Stimulated activated CD4-positive, alpha-beta T cell treated with anti-CD3 and anti-CD28 coated beads, Interleukin-12 subunit alpha, Interleukin-12 subunit beta, amount 100 ng/mL, for 24 hours (primary cell): ENCODE measurements around the gene ZNF496.
"Not testable (repeated sequence)": the region's sequence is repeated elsewhere in the genome, so short reads cannot be mapped to it uniquely, and the experiment has no call there.

Experiments
- DNase-seq, 2 experiments: peaks; one replicate each; pipeline ENCODE4 v3.0.0-alpha.2; 2020; ENCODE audit warnings: low read depth in 2 of 2

ZNF496 gene

DNA sequence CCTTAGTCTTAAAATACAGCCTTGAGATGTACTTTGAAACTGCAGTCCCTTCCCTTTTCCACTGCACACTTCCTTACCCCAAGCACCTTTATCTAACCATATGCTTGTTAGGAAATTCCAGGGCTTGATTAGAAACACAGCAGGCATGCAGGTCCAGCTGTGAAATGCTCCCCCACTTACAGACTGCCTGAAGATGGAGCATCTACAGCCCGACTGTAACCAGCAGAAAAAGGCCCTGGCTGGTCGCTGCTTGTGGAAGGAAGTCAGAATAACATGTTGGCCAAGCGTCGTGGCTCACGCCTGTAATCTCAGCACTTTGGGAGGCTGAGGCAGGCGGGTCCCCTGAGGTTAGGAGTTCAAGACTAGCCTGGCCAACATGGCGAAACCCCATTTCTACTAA is 38.6 kb downstream of the ZNF496 start:
- DNase-seq: no peak

GRCh38 chr1:247291833-247292561 is 39.7 kb downstream of the ZNF496 start:
- DNase-seq: no peak

DNA sequence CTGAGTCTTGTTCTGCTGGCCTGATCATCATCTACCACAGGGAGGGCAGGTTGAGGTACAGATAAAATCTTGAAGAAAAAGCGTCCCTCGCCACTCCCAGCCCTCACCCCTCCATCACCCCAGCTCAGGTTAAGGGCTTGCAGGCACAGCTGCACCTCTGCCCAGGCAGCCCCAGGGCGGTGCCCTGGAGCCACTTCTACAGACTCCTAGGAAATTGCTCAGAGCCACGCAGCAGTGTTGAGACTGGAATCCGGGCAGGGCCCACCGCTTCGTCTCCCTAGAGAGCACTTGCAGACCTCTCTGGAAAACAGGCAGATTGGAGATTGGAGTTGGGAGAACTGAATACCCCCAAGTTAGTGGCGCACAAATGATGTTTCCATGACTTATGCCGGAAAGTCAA is 40.5 kb downstream of the ZNF496 start:
- DNase-seq: no peak

- no peak for DNase-seq
Measured at GRCh38 chr1:247290576-247290975, 41.1 kb downstream of the ZNF496 start.

GRCh38 chr1:247289274-247289892 is 42.3 kb downstream of the ZNF496 start:
- not testable (repeated sequence) for DNase-seq

DNA sequence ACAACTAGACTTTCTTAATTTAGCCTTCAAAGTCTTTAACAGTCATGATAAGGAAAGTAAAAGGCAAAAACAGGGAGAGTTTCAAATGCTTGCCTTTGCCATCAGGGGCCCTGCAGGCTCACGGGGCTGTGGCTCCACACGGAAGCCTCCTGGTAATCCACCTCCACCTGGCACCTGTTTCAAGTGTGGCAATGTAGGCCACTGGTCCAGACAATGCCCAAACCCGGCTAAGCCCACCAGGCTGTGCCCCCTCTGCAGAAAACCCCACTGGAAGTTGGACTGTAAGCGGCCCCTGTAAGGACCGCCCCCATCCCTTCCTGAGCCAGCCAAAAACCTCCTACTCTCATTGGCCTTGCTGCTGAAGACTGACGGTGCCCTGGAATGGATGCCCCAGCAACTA is 43.3 kb downstream of the ZNF496 start:
- DNase-seq: no peak

DNA sequence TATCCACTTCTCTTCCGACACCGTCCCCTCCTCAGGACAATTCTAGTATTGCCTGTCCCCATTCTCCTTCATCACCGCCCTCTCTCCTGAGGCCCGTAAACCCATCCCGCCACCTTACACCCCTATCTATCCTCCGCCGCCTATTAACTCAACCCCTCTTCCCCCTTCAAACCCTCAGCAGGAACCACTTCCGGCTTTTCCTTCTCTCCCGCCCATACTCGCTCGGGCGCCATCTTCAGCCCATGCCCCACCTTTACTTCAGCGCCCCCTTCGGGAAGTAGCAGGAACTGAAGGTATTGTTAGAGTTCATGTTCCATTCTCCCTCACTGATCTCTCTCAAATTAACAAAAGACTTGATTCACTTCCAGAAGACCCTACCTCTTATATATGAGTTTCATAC is 44.2 kb downstream of the ZNF496 start:
- DNase-seq: no peak

- no peak for DNase-seq
Measured at GRCh38 chr1:247286134-247286670, 45.5 kb downstream of the ZNF496 start.

- DNase-seq: no peak
Measured at GRCh38 chr1:247281001-247281574, 50.6 kb downstream of the ZNF496 start.

- DNase-seq: no peak
Measured at GRCh38 chr1:247277191-247277590, 54.5 kb downstream of the ZNF496 start.

DNA sequence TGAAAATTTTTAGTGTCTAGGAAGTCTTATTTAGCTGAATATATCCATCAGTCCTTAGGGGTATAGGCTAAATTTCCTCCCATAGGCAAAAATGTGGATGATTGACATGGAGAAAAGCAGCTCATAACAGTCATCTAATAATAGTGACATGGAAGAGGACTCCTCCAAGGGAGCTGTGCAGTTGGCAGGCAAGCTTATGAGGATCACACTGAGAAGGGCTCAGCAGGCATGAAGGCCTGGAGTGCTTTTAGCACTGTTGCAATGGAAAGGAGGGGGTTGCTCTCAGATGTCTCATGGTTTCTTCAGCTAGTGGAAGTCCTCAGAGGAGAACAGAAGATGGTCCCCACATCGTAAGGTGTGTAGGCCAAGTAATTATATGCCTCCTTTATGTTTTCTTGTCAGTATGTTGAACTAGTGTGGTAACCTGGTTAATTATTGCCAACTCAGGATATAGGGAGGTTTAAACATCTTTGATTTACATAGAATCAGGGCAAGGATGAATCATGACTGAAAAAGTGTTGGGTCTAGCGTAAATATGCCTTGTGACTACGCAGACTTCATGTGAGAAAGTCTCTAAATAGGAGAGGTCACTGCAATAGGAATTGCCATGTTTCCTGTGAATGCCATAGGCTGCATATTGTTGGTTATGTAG is 56.9 kb downstream of the ZNF496 start:
- no peak for DNase-seq

DNA sequence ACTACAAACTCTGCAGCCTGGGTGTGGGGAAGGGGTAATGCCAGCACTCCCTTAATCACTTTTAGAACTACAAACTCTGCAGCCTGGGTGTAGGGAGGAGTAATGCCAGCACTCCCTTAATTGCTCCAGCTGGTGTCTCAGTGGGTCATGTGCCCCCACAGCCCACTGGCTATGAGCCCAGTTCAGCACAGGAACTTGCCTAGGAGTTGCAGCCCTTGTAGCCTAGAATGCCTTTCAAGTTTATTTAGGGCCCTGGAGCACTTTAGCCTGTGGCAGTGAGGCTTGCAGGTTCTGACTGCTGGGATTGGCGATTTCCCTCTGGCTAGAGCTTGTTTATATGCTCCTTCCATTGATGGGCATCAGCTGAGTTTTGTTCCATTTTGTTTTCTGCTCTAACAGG is 58.7 kb downstream of the ZNF496 start:
- no peak for DNase-seq

DNA sequence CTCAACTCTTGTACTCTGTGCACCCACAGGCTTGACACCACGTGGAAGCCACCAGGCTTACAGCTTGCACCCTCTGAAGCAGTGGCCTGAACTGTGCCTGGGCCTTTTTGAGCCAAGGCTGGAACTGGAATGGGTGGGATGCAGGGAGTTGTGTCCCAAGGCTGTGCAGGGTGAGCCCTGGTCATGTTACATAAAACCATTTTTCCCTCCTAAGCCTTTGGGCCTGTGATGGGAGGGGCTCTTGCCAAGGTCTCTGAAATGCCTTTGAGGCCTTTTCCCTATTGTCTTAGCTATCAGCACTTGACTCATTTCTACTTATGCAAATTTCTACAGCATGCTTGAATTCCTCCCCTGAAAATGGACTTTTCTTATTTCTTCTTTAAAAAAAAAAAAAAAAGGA is 61.7 kb downstream of the ZNF496 start:
- no peak for DNase-seq

DNA sequence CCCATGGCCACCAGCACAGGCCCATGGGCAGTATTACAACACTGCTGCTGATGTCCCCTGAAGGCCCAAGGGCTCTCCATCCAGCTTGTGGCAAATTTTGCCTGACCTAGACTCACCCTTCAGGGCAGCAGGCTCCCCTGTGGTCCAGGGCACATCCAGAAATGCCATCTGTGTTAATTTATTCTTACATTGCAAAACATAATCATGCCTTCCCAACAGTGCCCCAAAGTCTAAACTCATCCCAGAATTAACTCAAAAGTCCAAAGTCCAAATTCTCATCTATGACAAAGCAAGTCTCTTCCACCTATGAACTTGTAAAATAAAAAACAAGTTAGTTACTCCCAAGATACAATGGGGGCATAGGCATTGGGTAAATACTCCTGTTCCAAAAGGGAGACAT is 62.5 kb downstream of the ZNF496 start:
- DNase-seq: no peak

DNA sequence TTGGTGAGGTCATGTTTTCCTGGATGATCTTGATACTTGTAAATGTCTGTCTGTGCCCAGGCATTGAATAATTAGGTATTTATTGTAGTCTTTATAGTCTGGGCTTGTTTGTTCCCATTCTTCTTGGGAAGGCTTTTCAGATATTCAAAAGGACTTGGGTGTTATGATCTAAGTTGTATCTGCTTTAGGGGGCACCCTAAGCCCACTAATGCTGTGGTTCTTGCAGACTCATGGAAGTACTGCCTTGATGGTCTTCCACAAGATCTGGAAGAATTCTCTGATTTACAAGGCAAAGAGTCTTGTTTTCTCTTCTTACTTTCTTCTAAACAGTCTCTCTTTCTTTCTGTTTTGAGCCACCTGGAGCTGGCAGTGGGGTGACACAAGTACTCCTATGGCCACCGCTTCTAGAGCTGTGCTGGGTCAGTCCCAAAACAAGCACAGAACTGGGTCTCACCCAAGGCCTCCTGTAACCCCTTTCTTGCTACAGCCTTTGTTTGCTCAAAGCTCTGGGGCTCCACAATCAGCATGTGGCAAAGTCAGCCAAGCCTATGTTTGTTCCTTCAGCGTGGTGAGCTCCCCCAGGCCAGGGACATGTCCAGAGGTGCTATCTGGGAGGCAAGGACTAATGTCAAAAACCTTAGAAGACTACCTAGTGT is 63.1 kb downstream of the ZNF496 start:
- DNase-seq: no peak

- DNase-seq: no peak
Measured at GRCh38 chr1:247266053-247266452, 65.6 kb downstream of the ZNF496 start.

DNA sequence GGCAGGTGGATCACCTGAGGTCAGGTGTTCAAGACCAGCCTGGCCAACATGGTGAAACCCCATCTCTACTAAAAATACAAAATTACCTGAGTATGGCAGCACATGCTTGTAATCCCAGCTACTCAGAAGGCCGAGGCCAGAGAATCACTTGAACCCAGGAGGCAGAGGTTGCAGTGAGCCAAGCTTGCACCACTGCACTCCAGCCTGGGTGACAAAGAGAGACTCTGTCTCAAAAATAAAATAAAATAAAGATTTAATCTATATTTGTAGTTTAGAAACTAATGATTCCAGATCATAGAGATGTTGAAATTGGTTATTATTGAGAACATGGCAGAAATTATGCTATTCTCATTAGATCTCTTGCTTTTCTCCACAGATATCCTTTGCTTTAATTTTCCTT is 75.9 kb downstream of the ZNF496 start, which contains the start of gene VN1R5:
VN1R5 (plus strand) TSS at position 301 of the 400 bp plus-strand sequence.
- DNase-seq: not testable (repeated sequence)

DNA sequence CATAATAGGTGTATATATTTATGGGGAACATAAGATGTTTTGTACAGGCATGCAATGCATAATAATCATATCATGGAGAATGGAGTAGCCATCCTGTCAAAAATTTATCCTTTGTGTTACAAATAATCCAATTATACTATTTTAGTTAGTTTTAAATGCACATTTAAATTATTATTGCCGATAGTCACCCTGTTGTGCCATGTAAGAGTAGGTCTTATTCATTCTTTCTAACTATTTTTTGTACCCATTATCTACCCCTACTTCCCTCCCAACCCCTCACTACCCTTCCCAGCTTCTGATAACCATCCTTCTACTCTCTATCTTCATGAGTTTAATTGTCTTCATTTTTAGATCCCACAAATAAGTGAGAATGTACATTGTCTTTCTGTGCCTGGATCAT is 84.1 kb downstream of the ZNF496 start:
- DNase-seq: no peak
